ENCODE data around the gene TRIP4.

DNA sequence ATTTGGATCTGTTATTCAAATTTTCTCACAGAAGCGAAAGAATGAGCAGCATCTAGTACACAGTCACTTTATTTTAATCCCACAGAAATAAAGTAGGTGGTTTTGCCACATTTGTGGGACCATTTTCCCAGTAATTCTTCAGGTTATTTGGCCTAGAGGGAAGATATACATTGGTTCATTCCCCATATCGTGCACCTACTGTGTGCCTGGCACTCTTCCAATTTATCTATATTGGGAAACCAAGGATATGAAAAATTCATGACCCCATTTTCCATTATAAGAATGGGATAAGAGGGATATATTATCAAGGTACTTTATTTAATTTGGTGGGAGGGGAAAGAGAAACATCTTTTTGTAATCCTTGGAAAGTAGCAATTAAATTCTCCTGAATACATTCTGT, 35.1 kb downstream of the TRIP4 start:
- TF ChIP-seq EP300 (conservative IDR thresholded peaks at IDR 0.05; ENCODE audit: poor library complexity, severe bottlenecking) (no peak), MXI1 (conservative IDR thresholded peaks at IDR 0.05; ENCODE audit: poor library complexity, severe bottlenecking) (no peak), POLR2AphosphoS5 (IDR thresholded peaks at IDR 0.05) (no peak)
- TF ChIP-seq, protein P1, sequence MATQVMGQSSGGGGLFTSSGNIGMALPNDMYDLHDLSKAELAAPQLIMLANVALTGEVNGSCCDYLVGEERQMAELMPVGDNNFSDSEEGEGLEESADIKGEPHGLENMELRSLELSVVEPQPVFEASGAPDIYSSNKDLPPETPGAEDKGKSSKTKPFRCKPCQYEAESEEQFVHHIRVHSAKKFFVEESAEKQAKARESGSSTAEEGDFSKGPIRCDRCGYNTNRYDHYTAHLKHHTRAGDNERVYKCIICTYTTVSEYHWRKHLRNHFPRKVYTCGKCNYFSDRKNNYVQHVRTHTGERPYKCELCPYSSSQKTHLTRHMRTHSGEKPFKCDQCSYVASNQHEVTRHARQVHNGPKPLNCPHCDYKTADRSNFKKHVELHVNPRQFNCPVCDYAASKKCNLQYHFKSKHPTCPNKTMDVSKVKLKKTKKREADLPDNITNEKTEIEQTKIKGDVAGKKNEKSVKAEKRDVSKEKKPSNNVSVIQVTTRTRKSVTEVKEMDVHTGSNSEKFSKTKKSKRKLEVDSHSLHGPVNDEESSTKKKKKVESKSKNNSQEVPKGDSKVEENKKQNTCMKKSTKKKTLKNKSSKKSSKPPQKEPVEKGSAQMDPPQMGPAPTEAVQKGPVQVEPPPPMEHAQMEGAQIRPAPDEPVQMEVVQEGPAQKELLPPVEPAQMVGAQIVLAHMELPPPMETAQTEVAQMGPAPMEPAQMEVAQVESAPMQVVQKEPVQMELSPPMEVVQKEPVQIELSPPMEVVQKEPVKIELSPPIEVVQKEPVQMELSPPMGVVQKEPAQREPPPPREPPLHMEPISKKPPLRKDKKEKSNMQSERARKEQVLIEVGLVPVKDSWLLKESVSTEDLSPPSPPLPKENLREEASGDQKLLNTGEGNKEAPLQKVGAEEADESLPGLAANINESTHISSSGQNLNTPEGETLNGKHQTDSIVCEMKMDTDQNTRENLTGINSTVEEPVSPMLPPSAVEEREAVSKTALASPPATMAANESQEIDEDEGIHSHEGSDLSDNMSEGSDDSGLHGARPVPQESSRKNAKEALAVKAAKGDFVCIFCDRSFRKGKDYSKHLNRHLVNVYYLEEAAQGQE (IDR thresholded peaks at IDR 0.05; ENCODE audit: borderline replicate concordance), result no peak
- TF ChIP-seq, protein P2, sequence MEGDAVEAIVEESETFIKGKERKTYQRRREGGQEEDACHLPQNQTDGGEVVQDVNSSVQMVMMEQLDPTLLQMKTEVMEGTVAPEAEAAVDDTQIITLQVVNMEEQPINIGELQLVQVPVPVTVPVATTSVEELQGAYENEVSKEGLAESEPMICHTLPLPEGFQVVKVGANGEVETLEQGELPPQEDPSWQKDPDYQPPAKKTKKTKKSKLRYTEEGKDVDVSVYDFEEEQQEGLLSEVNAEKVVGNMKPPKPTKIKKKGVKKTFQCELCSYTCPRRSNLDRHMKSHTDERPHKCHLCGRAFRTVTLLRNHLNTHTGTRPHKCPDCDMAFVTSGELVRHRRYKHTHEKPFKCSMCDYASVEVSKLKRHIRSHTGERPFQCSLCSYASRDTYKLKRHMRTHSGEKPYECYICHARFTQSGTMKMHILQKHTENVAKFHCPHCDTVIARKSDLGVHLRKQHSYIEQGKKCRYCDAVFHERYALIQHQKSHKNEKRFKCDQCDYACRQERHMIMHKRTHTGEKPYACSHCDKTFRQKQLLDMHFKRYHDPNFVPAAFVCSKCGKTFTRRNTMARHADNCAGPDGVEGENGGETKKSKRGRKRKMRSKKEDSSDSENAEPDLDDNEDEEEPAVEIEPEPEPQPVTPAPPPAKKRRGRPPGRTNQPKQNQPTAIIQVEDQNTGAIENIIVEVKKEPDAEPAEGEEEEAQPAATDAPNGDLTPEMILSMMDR (IDR thresholded peaks at IDR 0.05; ENCODE audit: poor library complexity, severe bottlenecking), result no peak
